ENCODE data around the gene USP1.

Gene USP1

GRCh38 chr1:62426794-62427193, 10.1 kb upstream of the USP1 start:
- no peak for FAIRE-seq

- FAIRE-seq = no peak
Observed at GRCh38 chr1:62428351-62428750, 8.5 kb upstream of the USP1 start.

- FAIRE-seq = no peak
Observed at GRCh38 chr1:62429581-62429980, 7.3 kb upstream of the USP1 start.

- FAIRE-seq = no peak
Observed at GRCh38 chr1:62433861-62434617, 2.8 kb upstream of the USP1 start.

- no peak for FAIRE-seq
Observed at GRCh38 chr1:62434618-62435001, 2.2 kb upstream of the USP1 start.

GRCh38 chr1:62435231-62436038, 1.4 kb upstream of the USP1 start:
- FAIRE-seq = no peak

- FAIRE-seq = no peak
Observed at GRCh38 chr1:62436039-62436465, 797 bp upstream of the USP1 start.

GRCh38 chr1:62437273-62437940, 558 bp downstream of the USP1 start:
- no peak for FAIRE-seq

GRCh38 chr1:62438163-62438562, 1.3 kb downstream of the USP1 start:
- no peak for FAIRE-seq

- FAIRE-seq = no peak
Observed at GRCh38 chr1:62439652-62440371, 3.0 kb downstream of the USP1 start.

GRCh38 chr1:62444701-62445100, 7.9 kb downstream of the USP1 start:
- no peak for FAIRE-seq

- FAIRE-seq = no peak
Observed at GRCh38 chr1:62448221-62448933, 11.5 kb downstream of the USP1 start.

- FAIRE-seq = no peak
Observed at GRCh38 chr1:62450301-62450700, 13.5 kb downstream of the USP1 start.

GRCh38 chr1:62452951-62453350, 16.1 kb downstream of the USP1 start:
- FAIRE-seq = no peak

- no peak for FAIRE-seq
Observed at GRCh38 chr1:62457955-62458354, 21.1 kb downstream of the USP1 start.

GRCh38 chr1:62462370-62462769, 25.5 kb downstream of the USP1 start:
- FAIRE-seq = no peak

- no peak for FAIRE-seq
Observed at GRCh38 chr1:62467092-62467491, 30.2 kb downstream of the USP1 start.

- FAIRE-seq = no peak
Observed at GRCh38 chr1:62476525-62477219, 39.8 kb downstream of the USP1 start.

GRCh38 chr1:62481681-62482080, 44.8 kb downstream of the USP1 start:
- FAIRE-seq = no peak

GRCh38 chr1:62484824-62485468, 48.1 kb downstream of the USP1 start:
- FAIRE-seq = no peak

GRCh38 chr1:62487956-62488355, 51.1 kb downstream of the USP1 start:
- FAIRE-seq = no peak
